GM12872 (cell line): ENCODE measurements around the gene SEBOX.

Experiments
- CTCF ChIP-seq: IDR thresholded peaks from 3 replicates; pipeline ENCODE4 v1.5.1; 2011; ENCODE audit warnings: low read depth, mild to moderate bottlenecking, low read length, moderate library complexity; ENCODE audit not compliant: insufficient read depth

The SEBOX gene

GRCh38 chr17:28370744-28371103, 5.7 kb upstream of the SEBOX start:
- TF ChIP-seq CTCF, result no peak

DNA sequence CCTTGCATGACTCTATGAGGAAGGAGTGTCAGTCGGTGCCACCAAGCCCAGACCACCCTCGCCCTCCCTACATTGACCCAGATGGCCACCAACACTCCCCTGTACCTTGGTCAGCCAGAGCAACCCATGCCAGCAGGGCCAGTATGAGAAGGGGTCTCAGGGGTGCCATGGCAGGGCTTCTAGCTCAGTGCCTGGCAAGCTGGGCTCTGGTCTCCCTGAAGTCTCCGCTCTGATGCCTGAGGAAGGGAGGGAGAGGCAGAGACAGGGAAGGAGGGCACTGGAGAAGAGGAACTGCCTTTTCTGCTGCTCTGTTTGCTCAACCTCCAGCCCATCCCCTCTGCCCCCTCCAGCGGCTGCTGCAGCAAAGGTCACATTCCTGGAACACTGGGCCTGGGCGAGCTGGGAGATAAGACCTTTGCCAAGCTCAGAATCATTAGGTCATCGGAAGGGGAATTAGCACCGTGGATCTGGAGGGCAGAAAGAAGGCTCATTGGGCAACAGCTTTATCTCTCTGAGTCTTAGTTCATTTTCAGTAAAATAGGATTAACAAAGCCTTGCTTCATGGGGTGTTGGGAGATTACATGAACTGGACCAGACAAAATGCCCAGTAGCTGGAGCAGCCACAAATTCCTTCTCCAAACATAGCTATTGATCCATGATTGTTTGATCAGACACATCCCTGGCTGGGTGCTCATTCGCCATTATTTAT, 5.2 kb upstream of the SEBOX start, which contains the start of gene VTN:
Gene VTN, minus strand, starts transcription at position 273 of the 709 bp plus-strand sequence. Its CDS starts 104 bp downstream, at position 169.
- no peak for TF ChIP-seq CTCF

- no peak for TF ChIP-seq CTCF
These were observed 4.7 kb upstream of the SEBOX start for GRCh38 chr17:28369684-28370034.

DNA sequence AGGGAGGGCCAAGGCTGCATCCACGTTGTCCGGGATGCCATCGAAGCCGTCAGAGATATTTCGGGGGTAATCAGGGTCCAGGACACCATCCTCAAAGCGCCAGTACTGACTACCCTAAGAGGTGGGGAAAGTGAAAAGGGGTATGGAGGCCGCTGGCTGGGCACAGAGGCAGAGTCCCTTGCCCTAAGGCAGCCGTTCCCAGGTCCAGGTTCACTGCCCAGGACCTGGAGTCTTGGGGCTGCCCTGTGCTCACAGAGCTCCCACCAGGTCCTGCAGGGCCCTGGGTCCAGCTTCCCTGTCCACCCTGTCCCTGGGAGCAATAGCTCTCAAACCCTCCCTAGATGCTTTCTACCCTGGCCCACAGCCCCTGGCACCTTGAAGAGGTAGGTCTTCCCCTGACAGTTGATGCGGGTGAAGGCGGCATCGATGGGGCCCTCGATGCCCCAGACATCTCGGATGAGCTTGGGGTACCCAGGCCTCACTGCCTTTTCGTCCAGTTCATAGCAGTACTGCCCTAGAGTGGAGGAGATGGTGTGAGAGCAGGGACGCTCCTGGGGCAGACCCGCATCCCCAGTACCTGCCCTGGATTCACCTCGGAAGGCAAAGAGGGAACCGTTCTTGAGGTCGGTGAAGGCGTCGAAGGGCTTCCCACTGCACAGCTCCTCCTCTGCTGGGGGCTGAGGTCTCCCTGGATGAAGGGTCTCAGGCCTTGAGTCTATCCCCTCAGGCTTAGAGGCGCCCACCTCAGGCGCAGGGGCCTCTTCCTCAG, 4.1 kb upstream of the SEBOX start:
- TF ChIP-seq CTCF, result no peak

GRCh38 chr17:28368306-28368831, 3.4 kb upstream of the SEBOX start:
- no peak for TF ChIP-seq CTCF

DNA sequence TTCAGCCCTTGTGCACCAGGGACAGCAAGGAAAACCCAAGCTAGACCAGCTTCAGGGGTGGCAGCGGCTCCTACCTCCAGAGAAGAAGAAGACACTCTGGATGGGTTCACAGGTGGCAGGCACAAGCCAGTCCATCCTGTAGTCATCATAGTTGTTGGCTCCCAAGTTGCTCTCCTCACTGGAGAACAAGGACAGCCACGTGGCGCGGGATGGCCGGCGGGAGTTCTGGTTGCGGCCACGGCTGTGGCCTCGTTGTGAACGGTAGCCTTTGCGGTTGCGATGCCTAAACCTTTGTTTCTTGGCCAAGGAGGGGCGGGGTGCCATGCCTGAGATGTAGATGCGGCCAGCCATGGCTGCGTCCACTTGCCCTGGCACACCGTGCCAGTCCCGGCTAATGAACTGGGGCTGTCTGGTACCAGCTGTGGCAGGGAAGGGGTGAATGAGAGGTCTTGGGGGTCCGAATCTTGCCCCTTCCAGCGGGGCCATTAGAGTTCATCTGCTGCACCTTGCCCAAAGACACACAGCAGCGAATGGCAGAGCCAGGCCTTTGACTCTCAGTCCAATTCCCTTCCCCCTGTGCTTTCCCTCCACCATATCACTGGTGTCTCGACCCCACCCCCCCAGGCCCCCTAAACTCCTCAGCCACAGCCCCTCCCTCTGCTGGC, 2.8 kb upstream of the SEBOX start:
- TF ChIP-seq CTCF, result no peak

- TF ChIP-seq CTCF, result peak; percentile 36; the same call in 2 of the 3 replicates
These were observed 1.6 kb upstream of the SEBOX start for GRCh38 chr17:28366605-28367004.
